Stimulated activated CD8-positive, alpha-beta memory T cell treated with anti-CD3 and anti-CD28 coated beads, Interleukin-15, amount 100 ng/mL, for 48 hours (primary cell): Measurements from ENCODE around the gene SLIT1.
"Not testable (repeated sequence)": the region's sequence is repeated elsewhere in the genome, so short reads cannot be mapped to it uniquely, and the experiment has no call there.

ENCODE experiments used
- DNase-seq, 2 donors: peaks; one replicate each; pipeline ENCODE4 v3.0.0-alpha.2; 2020; ENCODE audit warnings: low read depth in 2 of 2

Gene SLIT1

GRCh38 chr10:97082575-97082974, 103.2 kb downstream of the SLIT1 start:
- DNase-seq = not testable (repeated sequence)

- DNase-seq = no peak
Observed at GRCh38 chr10:97081621-97082235, 104.0 kb downstream of the SLIT1 start.

GRCh38 chr10:97080051-97080776, 105.5 kb downstream of the SLIT1 start:
- no peak for DNase-seq

GRCh38 chr10:97079448-97079847, 106.3 kb downstream of the SLIT1 start:
- DNase-seq = no peak

GRCh38 chr10:97078938-97079445, 106.8 kb downstream of the SLIT1 start:
- DNase-seq = no peak

- no peak for DNase-seq
Observed at GRCh38 chr10:97078261-97078937, 107.4 kb downstream of the SLIT1 start.

- no peak for DNase-seq
Observed at GRCh38 chr10:97076781-97077180, 109.0 kb downstream of the SLIT1 start.

GRCh38 chr10:97075961-97076525, 109.7 kb downstream of the SLIT1 start:
- no peak for DNase-seq

GRCh38 chr10:97075421-97075820, 110.3 kb downstream of the SLIT1 start:
- DNase-seq = no peak

- no peak for DNase-seq
Observed at GRCh38 chr10:97074256-97075145, 111.3 kb downstream of the SLIT1 start.

- peak; percentile 55 to 62 for DNase-seq
Observed at GRCh38 chr10:97072851-97073665, 112.7 kb downstream of the SLIT1 start.

GRCh38 chr10:97071496-97071895, 114.3 kb downstream of the SLIT1 start:
- DNase-seq = no peak

GRCh38 chr10:97069576-97070362, 116.0 kb downstream of the SLIT1 start:
- DNase-seq = peak in 1 of 2 donors; percentile 2

GRCh38 chr10:97069026-97069425, 116.7 kb downstream of the SLIT1 start:
- DNase-seq = no peak

GRCh38 chr10:97067716-97068391, 117.9 kb downstream of the SLIT1 start:
- DNase-seq = no peak

GRCh38 chr10:97066877-97067555, 118.7 kb downstream of the SLIT1 start:
- no peak for DNase-seq

GRCh38 chr10:97065686-97066660, 119.8 kb downstream of the SLIT1 start:
- DNase-seq = no peak
